Astrocyte (in vitro differentiated cells and primary cell): ENCODE data around the gene CPB2.

Experiments
- CTCF ChIP-seq: IDR thresholded peaks from 2 replicates; pipeline ENCODE4 v1.5.1; 2011; ENCODE audit warnings: low read depth, mild to moderate bottlenecking, inconsistent platforms, low read length, moderate library complexity; ENCODE audit not compliant: insufficient read depth
- EZH2 ChIP-seq: IDR thresholded peaks from 2 replicates; pipeline ENCODE4 v1.6.1; 2012; ENCODE audit warnings: mild to moderate bottlenecking, low read length, inconsistent platforms; ENCODE audit not compliant: insufficient read depth

- TF ChIP-seq CTCF (no peak), EZH2 (no peak)
These were observed 88.6 kb downstream of the CPB2 start for GRCh38 chr13:46016216-46016615.
